HG03354 (cell line): ENCODE measurements around the gene TNFSF8.
A peak's percentile ranks its signal among the peaks of the same experiment; 100 is the strongest.

Experiments
- ATAC-seq: cut with Tn5 transposase; IDR thresholded peaks from one replicate; pipeline ENCODE4 v1.9.1; 2021; ENCODE audit warnings: mild to moderate bottlenecking; ENCODE audit not compliant: unreplicated experiment, poor library complexity, severe bottlenecking

Gene TNFSF8

GRCh38 chr9:114930056-114930812, at the start of gene TNFSF8:
TNFSF8 (minus strand) TSS chr9:114930591; CDS start chr9:114930303, 288 bp downstream.
- ATAC-seq = peak; percentile 55

DNA sequence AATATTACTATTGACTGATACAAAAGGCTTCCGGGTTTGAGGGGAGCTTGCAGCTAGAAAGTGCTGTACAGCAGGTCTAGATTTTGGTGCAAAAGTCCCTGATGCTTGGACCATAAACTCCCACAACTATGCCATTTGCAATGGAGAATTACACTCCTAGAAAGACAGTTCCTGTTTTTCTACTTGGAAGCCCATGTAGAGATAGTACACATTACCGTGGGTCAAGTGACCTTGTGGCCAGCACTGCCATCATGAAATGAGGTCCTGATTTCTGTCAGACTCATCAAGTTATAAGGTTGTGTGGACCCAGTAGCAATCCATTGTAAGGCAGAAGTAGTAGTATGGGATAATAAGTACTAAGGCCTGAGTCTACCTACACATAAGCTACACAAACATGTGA, 42.8 kb upstream of the TNFSF8 start:
- no peak for ATAC-seq

DNA sequence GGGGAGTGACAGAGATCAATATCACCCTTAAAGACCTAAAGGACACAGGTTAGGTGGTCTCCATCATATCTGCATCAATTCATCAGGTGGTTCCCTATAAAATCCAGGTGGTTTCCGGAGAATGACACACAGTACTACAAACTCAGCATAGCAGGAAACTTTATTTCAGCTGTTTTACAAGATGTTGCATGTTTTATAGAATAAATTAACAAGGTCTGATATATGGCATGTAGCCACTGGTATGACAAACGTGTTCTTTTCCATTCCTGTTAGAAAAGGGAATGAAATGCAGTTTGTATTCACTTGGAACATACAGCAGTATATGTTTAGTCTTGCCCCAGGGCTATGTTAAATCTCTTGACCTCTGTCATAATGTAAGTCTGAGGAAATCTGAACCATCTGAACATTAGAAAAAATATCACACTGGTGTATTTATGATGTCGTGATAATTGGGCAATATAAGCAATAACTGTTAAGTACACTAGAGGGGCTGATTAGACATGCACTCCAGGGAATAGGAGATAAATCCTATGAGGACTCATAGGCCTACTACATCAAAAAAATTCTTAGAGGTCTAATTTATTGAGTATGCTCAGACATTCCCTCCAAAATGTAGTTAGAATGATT, 42.2 kb upstream of the TNFSF8 start:
- ATAC-seq = no peak

DNA sequence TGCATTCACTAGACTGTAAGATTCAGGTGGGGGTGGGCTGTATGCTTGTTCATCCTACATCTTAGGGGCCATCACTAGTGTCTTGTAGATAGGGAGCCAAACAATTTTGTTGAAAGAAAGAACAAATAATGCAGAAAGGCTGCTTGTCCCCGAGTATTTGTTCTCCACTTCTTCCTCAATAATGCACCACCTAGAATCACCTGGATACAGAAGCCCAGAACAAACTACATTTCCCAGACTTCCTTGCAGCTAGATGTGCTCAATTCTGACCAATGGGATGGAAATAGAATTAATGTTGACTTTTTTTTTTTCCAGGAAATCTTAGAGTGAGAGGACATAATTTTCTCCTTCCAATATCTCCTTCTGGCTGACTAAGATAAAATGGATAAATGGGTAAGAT, 38.9 kb upstream of the TNFSF8 start:
- ATAC-seq = no peak

DNA sequence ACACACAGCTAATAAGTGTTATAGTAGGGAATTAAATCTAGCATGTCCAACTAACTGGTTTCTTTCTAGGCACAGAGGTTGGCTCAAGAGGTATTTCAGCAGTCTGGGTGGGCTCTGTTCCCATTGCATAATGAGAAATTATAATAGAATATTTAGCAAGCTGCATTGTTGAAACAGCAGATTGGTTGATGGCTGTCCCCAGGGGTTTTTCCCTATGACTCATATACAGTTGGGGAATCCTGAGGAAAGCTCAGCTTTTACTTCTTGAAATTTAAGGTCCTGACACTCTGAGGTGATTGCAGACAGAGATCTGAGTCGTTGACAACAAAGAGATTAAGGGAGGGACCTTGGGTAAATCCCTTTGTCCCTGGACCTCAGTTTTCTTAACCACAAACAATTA, 38.3 kb upstream of the TNFSF8 start:
- ATAC-seq = no peak

GRCh38 chr9:114965564-114965963, 35.2 kb upstream of the TNFSF8 start:
- ATAC-seq = no peak

- no peak for ATAC-seq
Measured at GRCh38 chr9:114962809-114963208, 32.4 kb upstream of the TNFSF8 start.

DNA sequence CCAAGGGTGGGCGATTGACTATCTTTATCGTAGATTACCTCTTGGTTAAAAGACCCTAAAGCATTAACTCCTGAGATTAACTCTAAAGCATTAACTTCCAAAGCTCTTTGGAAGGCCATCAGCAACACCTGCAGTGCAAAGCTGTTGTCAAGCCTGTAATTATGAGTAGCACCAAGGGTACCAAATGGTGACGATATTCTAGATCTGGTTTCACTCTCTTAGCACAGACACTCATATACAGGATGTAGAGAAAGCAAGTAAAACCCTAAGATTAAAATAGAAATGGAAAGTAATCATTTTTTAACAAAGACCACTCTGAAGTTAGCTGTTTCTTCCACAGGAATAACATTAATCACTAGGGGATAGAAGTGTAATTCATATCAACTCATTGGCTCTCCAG, 29.9 kb upstream of the TNFSF8 start:
- no peak for ATAC-seq

- no peak for ATAC-seq
Measured at GRCh38 chr9:114958844-114959235, 28.4 kb upstream of the TNFSF8 start.

DNA sequence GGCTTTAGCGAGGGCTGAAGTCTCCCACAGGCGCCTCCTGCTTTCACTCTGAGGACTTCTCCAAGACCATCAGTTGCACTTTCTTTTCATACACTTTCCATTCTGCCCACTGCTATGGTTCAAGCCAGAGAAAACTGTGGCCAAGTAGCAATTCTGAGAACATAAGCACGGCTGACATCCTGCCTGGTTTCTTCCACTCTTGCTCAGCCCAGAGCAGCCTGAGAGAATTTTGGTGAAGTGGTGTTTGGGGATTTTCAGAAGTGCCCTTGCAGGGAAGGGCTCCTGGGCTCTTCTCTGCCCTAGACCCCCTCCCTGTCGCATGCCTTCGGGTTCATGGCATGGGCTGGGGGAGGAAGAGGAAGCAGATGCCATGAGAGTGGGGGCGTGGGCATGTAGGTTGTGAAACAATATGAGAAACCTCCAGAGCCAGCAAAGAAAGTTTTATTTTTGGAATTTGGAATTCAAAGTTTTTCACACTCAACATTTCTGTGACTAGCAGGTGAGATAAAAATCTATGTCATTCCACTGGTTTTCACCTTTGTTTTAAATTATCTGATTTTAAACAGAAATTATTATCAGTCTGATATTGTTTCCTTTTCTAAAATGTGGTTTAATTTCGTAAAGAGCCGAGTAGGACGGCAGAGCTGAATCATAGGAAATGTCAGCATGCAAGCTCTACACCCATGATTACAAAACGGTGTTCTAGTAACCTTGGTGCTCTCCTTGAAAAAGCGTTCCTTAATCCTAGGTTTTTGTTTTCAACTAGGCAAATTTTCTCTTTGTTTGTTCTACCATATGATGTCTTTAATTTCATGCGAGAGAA, 27.8 kb upstream of the TNFSF8 start:
- ATAC-seq = no peak

DNA sequence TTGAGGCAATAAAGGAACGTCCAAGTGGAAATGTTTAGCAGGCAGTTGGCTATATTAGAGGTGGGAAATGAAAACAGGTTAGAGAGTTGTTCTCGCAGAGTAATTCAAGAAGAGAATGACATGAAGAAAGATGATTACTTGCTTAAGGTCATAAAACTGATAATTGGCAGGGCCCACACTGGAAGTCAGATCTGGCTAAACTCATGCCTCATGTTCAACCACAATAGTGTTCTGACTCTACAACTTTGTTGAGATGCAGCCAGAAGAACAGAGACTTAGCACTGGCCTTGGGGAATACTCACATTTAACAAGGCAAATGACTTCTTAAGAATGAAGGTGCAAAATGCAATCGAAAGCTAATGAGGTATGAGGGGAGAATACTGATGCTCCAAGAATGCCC, 27.2 kb upstream of the TNFSF8 start:
- no peak for ATAC-seq

DNA sequence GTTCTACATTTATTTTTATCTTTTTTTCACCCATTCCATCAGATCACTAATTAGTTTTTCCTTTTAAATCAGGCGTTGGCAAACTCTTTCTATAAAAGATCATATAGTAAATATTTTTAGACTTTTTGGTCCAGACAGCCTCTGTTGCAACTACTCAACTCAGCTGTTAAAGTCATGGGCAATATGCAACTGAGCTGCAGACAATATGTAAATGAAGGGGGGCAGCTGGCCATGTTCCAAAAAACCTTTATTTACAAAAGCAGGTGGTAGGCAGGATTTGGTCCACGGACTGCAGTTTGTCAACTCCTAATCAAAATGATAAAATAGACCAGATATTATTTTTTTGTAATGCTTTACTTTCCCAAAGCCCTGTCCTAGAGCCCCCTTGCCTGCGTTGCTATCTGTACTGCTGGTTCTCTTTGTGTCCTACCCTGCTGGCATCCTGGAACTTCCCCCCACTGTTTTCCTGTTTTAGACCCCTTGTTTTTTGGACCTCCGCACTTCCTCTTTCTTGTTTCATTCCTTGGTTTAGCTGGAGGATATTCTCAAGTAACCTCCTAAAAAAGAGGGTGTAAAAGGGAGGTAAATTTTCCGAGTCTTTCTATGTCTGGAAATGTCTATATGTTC, 24.7 kb upstream of the TNFSF8 start:
- no peak for ATAC-seq

DNA sequence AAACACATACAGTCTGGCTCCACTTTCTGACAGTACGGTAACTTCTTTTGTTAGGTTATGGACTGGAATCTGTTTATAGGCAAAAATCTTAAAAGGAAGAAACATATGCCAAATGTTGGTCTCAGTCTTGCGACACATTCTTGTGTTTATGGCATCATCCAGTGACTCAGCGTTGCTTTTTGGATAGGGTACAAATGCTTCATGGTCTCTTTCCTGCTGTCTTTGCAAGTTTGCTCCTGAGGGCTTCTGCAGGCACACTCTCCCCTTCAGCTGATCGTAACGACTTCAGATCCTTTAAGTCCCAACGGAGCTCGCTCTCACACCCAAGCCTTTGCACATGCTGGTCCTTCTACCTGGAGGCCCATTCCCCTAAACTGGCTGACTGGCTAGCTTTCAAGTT, 23.6 kb upstream of the TNFSF8 start:
- no peak for ATAC-seq

DNA sequence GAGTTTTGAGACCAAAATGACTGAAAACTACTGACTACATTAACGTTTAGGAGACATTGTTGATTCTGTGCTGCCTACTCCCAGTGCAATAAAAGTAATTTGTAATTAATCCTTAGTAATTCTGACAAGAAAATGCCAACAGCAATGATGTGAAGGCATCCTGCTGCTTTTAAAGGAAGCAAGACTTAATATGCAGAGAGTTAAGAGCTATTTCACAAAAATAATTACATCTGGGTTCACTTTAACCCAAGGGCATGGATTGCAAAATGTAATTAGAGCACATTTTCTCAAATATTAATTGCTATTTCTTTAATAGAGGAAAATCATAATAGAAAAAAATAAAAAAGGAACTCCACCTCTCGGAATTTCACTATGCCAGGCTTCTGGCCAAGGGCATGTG, 22.7 kb upstream of the TNFSF8 start:
- ATAC-seq = no peak

DNA sequence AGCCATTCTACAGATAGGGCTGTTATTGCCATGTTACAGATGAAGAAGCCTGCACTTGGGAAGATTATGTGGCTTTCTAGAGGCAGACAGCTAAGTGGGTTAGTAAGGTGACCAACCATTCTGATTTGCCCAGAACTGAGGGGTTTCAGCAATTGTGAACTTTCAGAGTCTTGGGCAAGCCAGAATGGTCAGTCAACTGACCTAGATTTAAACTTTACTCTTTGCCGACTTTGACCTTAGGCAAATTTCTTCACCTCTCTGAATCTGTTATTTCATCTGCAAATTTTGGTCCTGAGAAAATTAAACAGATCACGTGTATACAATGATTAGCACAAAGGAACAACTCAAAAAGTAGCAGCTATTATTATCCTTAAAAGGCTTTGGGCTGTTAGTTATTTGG, 20.4 kb upstream of the TNFSF8 start:
- no peak for ATAC-seq

DNA sequence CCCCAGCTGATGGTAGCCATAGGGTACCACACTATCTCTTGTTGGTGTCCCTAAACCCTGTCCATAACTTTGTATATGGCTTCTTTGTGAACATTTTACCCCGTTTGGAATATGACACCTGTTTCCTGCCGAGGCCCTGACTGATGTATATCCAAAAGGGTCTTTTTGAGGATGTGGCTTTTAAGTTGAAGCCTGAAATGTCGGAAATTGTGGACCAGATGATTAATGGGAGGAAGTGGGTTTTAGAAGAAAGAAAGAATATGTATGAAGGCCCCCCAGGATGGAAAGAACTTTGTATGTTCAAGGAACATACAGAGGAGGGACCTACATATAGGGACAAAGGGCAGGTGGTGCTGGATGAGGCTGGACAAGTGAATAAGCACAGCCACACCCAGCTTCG, 16.7 kb upstream of the TNFSF8 start:
- ATAC-seq = no peak

DNA sequence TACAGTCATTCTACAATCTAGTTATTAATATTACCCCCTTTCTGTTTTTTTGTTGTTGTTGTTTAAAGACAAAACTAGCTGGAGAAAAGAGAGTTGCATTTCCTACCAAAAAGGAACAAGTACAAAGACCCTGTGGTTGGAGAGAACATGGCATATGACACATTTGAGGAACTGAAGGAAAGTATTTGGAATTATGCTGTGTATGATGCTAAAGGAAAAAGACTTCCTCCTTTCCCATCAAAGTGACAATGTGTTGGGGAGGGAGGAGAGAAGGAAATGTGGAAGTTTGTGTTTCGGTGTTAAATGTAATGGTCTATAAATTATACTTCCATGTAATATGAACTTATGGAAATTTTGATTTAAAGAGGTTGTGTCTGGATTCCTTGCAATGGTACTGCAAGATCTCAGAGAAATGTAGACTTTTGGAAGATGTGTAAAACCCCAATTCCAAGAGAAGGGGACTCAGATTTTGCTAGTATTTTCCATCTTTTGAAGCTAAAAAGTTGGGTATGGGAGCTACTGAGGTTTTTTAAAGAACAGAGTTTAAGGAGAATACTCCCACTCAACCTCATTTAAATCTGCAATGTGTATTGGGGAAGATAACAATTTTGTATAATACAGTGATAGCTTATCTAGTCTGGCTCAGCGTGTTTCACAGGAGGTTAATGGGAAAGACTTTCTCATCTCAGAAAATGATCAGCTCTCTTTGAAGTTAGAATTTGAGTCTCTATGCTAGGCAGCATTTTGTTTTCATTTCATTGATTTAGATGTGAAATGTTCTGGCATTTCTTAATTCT, 15.4 kb upstream of the TNFSF8 start:
- no peak for ATAC-seq

DNA sequence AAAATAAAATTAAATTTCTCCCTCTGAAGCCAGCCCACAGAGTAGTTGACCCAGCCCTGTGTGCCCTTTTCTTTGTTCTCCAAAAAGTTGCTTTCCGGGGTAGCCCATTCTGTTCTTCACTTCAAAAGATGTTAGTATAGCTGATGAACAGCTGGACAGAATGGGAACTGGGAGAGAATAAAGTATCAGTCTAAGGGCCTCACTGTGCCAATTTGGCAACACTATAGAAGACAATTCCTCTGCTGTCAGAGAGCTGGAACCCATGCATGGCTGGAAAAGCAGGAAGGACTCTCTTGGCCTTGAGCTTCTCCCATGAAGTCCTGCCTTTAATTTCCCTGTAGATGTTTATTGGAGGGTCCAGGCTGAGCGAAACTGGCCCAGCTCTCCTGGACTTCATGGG, 11.0 kb upstream of the TNFSF8 start:
- ATAC-seq = no peak

GRCh38 chr9:114938687-114939575, 8.5 kb upstream of the TNFSF8 start:
- no peak for ATAC-seq
